Stimulated activated CD8-positive, alpha-beta memory T cell treated with anti-CD3 and anti-CD28 coated beads, Interleukin-7, amount 100 ng/mL, for 4 hours (primary cell): ENCODE results near the gene HMGN2.

Experiments
- DNase-seq, 2 donors: peaks; one replicate each; pipeline ENCODE4 v3.0.0-alpha.2; 2020; ENCODE audit warnings: low read depth in 2 of 2

Gene HMGN2

GRCh38 chr1:26472320-26472900 is at the start of gene HMGN2:
Gene HMGN2 (plus strand): TSS chr1:26472440. CDS start chr1:26472613, 173 bp downstream.
- peak; percentile 83 to 85 for DNase-seq

- no peak for DNase-seq
These were observed 42.5 kb upstream of the HMGN2 start for GRCh38 chr1:26429721-26430120.

- peak; percentile 97 to 98 for DNase-seq
These were observed 40.1 kb upstream of the HMGN2 start, which contains the start of gene DHDDS for GRCh38 chr1:26431979-26432695. Gene DHDDS (plus strand): TSS chr1:26432321. CDS start chr1:26432946, 625 bp downstream.

DNA sequence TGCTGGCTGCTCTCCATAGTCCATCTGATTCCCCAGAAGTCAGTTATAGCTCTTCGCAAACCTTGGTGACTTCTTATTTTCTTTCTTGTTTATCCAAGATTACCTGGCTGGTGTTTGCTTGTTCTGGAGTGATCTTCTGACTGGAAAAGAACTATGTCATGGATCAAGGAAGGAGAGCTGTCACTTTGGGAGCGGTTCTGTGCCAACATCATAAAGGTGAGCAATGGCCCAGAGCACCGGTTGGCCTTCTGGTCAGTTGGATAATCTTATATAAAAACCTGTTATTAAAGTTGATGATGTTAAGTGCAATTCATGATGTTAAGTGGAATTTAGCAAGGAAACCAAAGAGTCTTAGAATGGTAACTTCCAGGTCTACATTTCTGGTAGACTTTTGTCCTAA is 39.4 kb upstream of the HMGN2 start:
- DNase-seq, result no peak

- no peak for DNase-seq
These were observed 38.0 kb upstream of the HMGN2 start for GRCh38 chr1:26434161-26434752.

DNA sequence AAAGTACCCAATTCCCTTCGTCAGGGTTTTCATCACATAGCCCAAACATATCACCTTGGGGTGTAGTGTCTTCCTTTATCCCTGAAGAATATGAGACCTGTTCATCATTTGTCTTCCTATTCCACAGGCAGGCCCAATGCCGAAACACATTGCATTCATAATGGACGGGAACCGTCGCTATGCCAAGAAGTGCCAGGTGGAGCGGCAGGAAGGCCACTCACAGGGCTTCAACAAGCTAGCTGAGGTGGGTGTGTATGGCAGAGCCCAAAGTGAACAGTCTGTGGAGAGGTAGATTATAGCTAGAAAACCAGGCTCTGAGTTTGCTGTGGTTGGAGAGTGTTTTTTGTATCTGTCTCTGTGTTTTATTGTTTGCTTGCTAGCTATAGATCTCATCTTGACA is 34.2 kb upstream of the HMGN2 start:
- no peak for DNase-seq

- no peak for DNase-seq
These were observed 32.0 kb upstream of the HMGN2 start for GRCh38 chr1:26440259-26440658.

GRCh38 chr1:26449868-26450267 is 22.4 kb upstream of the HMGN2 start:
- no peak for DNase-seq

DNA sequence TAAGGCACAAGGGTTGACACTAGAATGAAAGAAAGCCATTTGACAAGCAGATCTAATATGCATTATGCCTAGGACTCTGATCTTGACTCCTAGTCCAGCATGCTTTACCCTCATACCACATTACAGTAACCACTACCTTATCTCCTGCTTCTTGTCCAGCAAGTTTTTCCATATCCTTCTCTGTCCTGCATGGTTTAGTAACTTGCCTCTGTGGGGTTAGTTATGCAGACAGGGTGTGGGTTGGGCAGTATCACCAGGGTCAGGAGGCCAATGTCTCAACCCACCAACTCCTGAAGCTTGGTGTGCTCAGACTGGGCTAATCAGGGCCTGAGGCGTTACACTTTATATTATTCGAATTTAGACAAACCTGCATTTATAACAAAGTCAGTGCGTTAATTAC is 21.3 kb upstream of the HMGN2 start:
- DNase-seq, result no peak

GRCh38 chr1:26452459-26453183 is 19.6 kb upstream of the HMGN2 start:
- DNase-seq, result no peak

GRCh38 chr1:26459148-26459547 is 13.1 kb upstream of the HMGN2 start:
- DNase-seq, result no peak

- no peak for DNase-seq
These were observed 12.6 kb upstream of the HMGN2 start for GRCh38 chr1:26459573-26460031.

DNA sequence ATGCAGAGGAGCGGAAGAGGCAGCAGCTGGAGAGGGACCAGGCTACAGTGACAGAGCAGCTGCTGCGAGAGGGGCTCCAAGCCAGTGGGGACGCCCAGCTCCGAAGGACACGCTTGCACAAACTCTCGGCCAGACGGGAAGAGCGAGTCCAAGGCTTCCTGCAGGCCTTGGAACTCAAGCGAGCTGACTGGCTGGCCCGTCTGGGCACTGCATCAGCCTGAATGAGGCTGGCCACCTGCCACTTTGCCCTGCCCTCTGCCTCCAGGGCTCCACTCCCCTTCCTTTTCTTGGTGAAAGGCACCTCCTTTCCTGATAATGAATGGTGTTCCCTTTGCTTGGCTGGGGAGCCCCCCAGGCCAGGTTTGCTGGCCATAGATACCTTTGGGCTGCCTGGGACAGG is 3.3 kb upstream of the HMGN2 start:
- no peak for DNase-seq

DNA sequence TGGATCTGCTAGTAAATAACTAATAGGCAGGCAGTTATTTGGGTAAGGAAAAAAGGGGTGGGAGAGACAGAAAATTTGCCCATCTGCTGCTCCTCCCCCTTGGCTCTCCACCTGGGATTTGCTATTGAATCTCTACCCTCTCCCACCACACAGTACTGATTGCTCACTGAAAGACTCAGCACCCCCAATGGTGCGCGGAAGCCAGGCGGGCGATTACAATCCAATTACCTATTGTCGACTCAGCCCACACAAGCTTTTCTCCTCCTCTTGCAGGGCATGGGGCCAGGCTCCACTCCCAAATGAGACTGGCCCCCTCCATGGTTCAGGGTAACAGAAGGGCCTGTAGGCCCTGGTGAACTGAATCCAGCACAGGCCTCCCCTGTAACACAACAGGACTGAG is 2.7 kb upstream of the HMGN2 start:
- no peak for DNase-seq

- no peak for DNase-seq
These were observed 1.3 kb upstream of the HMGN2 start for GRCh38 chr1:26470878-26471497.

- DNase-seq, result peak; percentile 6 to 24
These were observed 531 bp upstream of the HMGN2 start for GRCh38 chr1:26471498-26472319.

DNA sequence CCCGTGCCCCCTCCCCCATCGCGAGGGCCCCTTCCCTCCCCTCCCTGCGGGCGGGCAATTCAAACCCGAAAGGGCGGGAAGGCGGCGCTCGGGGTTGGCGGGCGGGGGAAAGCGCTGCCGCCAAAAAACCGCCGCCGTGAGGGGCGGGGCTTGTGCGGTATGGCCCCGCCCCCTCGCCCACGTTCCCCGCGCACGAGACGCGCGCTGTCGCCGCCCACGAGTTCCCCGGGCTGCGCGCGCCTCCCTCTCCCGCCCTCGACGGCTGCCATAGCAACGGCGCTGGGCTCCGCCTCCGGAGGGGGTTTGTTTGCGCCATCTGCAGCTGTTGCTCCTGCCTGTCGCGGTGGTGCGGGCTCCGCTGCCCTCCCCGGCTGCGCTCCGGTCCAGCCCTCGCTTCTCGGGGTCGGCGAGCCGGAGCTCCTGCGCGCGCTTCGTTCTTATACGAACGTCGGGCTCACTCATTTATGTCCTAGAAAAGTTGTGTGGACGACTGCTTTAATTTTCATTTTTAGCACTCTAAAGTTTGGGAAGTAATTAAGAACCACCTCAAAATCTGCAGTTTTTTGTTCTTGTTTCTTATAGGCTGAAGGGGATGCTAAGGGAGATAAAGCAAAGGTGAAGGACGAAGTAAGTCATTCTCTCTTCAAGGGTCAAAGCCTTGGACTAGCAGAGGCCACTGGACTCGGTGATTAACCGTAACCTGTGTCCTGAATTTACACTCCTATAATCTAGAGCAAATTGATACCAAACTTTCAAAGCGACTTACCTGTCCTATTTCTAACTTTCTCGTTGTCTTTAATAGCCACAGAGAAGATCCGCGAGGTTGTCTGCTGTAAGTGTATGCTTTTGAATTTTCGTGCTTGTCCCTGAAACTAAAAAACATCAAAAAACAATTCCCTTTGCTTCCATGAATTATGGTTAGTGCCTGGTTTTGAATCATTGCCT is 933 bp downstream of the HMGN2 start:
- peak; percentile 90 to 96 for DNase-seq

GRCh38 chr1:26474818-26475217 is 2.6 kb downstream of the HMGN2 start:
- no peak for DNase-seq

GRCh38 chr1:26475989-26476388 is 3.7 kb downstream of the HMGN2 start:
- DNase-seq, result no peak

GRCh38 chr1:26476958-26477357 is 4.7 kb downstream of the HMGN2 start:
- DNase-seq, result no peak
